A549 (cell line): ENCODE data around the gene ZNF862. TPM values are rescaled to one million over a fixed set of nuclear protein-coding genes. Genes with fewer than 3 reads are reported as not detected.

Source experiments
- ATAC-seq, 2 experiments: fragments of 200-7000 bp in 1 of 2; fragments of >200 bp in 1 of 2; cut with Nextera tagmentation in 1 of 2; cut with Tn5 transposase in 1 of 2; 3 replicates each; pipeline versions ENCODE4 v1.8.0 to v1.9.1; 2018 to 2020; ENCODE audit warnings: mild to moderate bottlenecking in 1 of 2, moderate library complexity in 1 of 2
- CTCF ChIA-PET: fragments of 300-600 bp; sonication (Branson Sonifier 250); formaldehyde crosslinking; extraction: SDS; loops from one replicate; lab custom pipeline; 2021; ENCODE audit warnings: antibody characterized with exemption, inconsistent platforms; lab: Yijun Ruan, JAX
- POLR2A ChIA-PET: fragments of 350-600 bp; formaldehyde crosslinking; extraction: SDS; loops from one replicate; lab custom pipeline; 2021; ENCODE audit warnings: antibody characterized with exemption, inconsistent platforms; lab: Yijun Ruan, JAX
- DNase-seq, 2 experiments: peaks; one replicate each; pipeline versions ENCODE4 v3.0.0 to v3.0.0-alpha.2; 2011 to 2016; ENCODE audit warnings: low read depth in 1 of 2, low spot score in 1 of 2
- FAIRE-seq: peaks from 2 replicates; lab custom pipeline; 2011; peaks lifted over from hg19 to GRCh38; lab: Jason Lieb, UNC
- H3K27ac ChIP-seq, 2 experiments: fragments of >200 bp; sonication (Bioruptor Twin); formaldehyde crosslinking; 3 replicates each; pipeline ENCODE4 v1.5.1; 2016 to 2017
- H3K4me1 ChIP-seq: fragments of >200 bp; sonication (Bioruptor Twin); formaldehyde crosslinking; 3 replicates; pipeline ENCODE4 v1.6.1; 2016
- H3K4me2 ChIP-seq: fragments of >200 bp; sonication (Bioruptor Twin); formaldehyde crosslinking; 3 replicates; pipeline ENCODE4 v1.6.1; 2016
- H3K4me3 ChIP-seq: fragments of >200 bp; sonication (Bioruptor Twin); formaldehyde crosslinking; 3 replicates; pipeline ENCODE4 v1.5.1; 2016
- H3K9me3 ChIP-seq: fragments of >200 bp; sonication (Bioruptor Twin); formaldehyde crosslinking; 3 replicates; pipeline ENCODE4 v1.6.1; 2016
- CTCF ChIP-seq: fragments of >200 bp; sonication (Bioruptor Twin); formaldehyde crosslinking; IDR thresholded peaks from 3 replicates; pipeline ENCODE4 v1.5.1; 2016
- EHMT2 ChIP-seq: fragments of 200-600 bp; sonication (generic); IDR thresholded peaks from 2 replicates; pipeline ENCODE4 v1.6.1; 2016; ENCODE audit warnings: antibody characterized with exemption, low read depth, mild to moderate bottlenecking, moderate library complexity
- EP300 ChIP-seq, 2 experiments: fragments of >200 bp; sonication (Bioruptor Twin); formaldehyde crosslinking; IDR thresholded peaks; 2 replicates in 1 of 2; 3 replicates in 1 of 2; pipeline ENCODE4 v1.6.1; 2016 to 2017
- FOSL2 ChIP-seq, 2 experiments: fragments of 450-650 bp in 1 of 2; fragments of >200 bp in 1 of 2; sonication (Bioruptor Twin) in 1 of 2; formaldehyde crosslinking; IDR thresholded peaks; 2 replicates each; pipeline versions ENCODE4 v1.5.0 to v1.6.1; 2016 to 2020; ENCODE audit warnings: mild to moderate bottlenecking in 1 of 2, moderate library complexity in 1 of 2
- FOXS1 ChIP-seq: fragments of 250-450 bp; sonication (Bioruptor Pico); IDR thresholded peaks from 2 replicates; pipeline ENCODE4 v1.5.0; 2020; ENCODE audit warnings: mild to moderate bottlenecking, moderate library complexity
- GATA3 ChIP-seq: IDR thresholded peaks from 2 replicates; pipeline ENCODE4 v1.6.1; 2012; ENCODE audit warnings: borderline replicate concordance
- HDAC2 ChIP-seq: fragments of 200-600 bp; sonication (generic); IDR thresholded peaks from 2 replicates; pipeline ENCODE4 v1.6.1; 2016
- HES2 ChIP-seq: fragments of >200 bp; sonication (Bioruptor Twin); formaldehyde crosslinking; IDR thresholded peaks from 2 replicates; pipeline ENCODE4 v1.6.1; 2016
- HOXA7 ChIP-seq: fragments of 250-450 bp; sonication (Bioruptor Pico); IDR thresholded peaks from 2 replicates; pipeline ENCODE4 v1.5.0; 2020; ENCODE audit warnings: mild to moderate bottlenecking, moderate library complexity
- HOXB5 ChIP-seq: fragments of 250-450 bp; sonication (Bioruptor Pico); IDR thresholded peaks from 2 replicates; pipeline ENCODE4 v1.5.0; 2020; ENCODE audit warnings: mild to moderate bottlenecking, moderate library complexity
- MYC ChIP-seq: IDR thresholded peaks from 2 replicates; pipeline ENCODE4 v1.6.1; 2012; ENCODE audit warnings: mild to moderate bottlenecking, inconsistent platforms, low read length, improper control_type of control experiment, borderline replicate concordance
- NFE2L2 ChIP-seq: fragments of 150-350 bp; conservative IDR thresholded peaks from 2 replicates; pipeline ENCODE4 v1.6.1; 2014; ENCODE audit warnings: low read length
- POLR2AphosphoS2 ChIP-seq: conservative IDR thresholded peaks from 2 replicates; pipeline ENCODE4 v1.6.1; 2012; ENCODE audit warnings: low read length, improper control_type of control experiment, inconsistent platforms
- RAD21 ChIP-seq, 2 experiments: fragments of >200 bp in 1 of 2; sonication (Bioruptor Twin) in 1 of 2; formaldehyde crosslinking in 1 of 2; IDR thresholded peaks in 1 of 2; conservative IDR thresholded peaks in 1 of 2; 2 replicates in 1 of 2; 3 replicates in 1 of 2; pipeline ENCODE4 v1.6.1; 2012 to 2018; ENCODE audit warnings: inconsistent platforms in 1 of 2
- RCOR1 ChIP-seq: fragments of 150-350 bp; IDR thresholded peaks from 2 replicates; pipeline ENCODE4 v1.6.1; 2014; ENCODE audit warnings: antibody characterized with exemption, low read length, low read depth
- REST ChIP-seq: fragments of 200-600 bp; sonication (generic); IDR thresholded peaks from 2 replicates; pipeline ENCODE4 v1.6.1; 2016; ENCODE audit warnings: antibody characterized with exemption, mild to moderate bottlenecking, moderate library complexity
- TFCP2L1 ChIP-seq: fragments of 250-450 bp; sonication (Bioruptor Pico); IDR thresholded peaks from 2 replicates; pipeline ENCODE4 v1.5.0; 2021; ENCODE audit warnings: mild to moderate bottlenecking
- TP53 ChIP-seq: fragments of 250-450 bp; sonication (Bioruptor Pico); IDR thresholded peaks from 2 replicates; pipeline ENCODE4 v1.5.0; 2021; ENCODE audit warnings: mild to moderate bottlenecking, moderate library complexity
- USF2 ChIP-seq: fragments of 450-650 bp; IDR thresholded peaks from 2 replicates; pipeline ENCODE4 v1.6.1; 2014; ENCODE audit warnings: antibody characterized with exemption
- ZC3H11A ChIP-seq: fragments of 450-650 bp; IDR thresholded peaks from 2 replicates; pipeline ENCODE4 v1.6.1; 2014; ENCODE audit warnings: antibody characterized with exemption, mild to moderate bottlenecking
- WGBS: methylation state at CpG from one replicate; pipeline ENCODE4 v1.1.6; 2017; ENCODE audit errors: missing lambda C conversion rate; 5-methylcytosine and 5-hydroxymethylcytosine counted together
- polyA plus RNA-seq, 4 experiments: library from polyadenylated mRNA; depleted of rRNA in 3 of 4; stranded (reverse); fragments of >200 nt; fragmentation: RNase III in 1 of 4; extraction: RNeasy Plus Mini Kit Qiagen cat#74134 plus additional on column Dnase treatment in 1 of 4; gene quantifications; 2 replicates in 3 of 4; 3 replicates in 1 of 4; pipeline ENCODE4 v1.2.3, GENCODE V29; 2011 to 2017

Gene ZNF862
- polyA plus RNA-seq, 2 of the 4 experiments (the other 2 are of a cell fraction), result 3.9 to 8.0 TPM

GRCh38 chr7:149877890-149878522 is 39.8 kb downstream of the ZNF862 start:
- 79% methylated on average over 12 of the region's 16 CpGs for WGBS

More at GRCh38 chr7:149877890-149878522, 39.8 kb downstream of the ZNF862 start:
- POLR2A ChIA-PET, result no interaction called here
- CTCF ChIA-PET, result no interaction called here
- Histone ChIP-seq H3K4me3 (no peak overlapping the region), H3K27ac (no peak overlapping the region), H3K4me2 (no peak overlapping the region), H3K9me3 (no peaks in the 10 kb centered on the region), H3K4me1 (0 out of 3 replicates have a peak, but pooled peaks cover 4% of the 10 kb centered on the region)
- ATAC-seq, result no peak
- FAIRE-seq, result no peak
- DNase-seq, result no peak
- TF ChIP-seq HOXA7 (CRISPR knock-in tag) (no peak), NFE2L2 (no peak), RCOR1 (no peak), FOXS1 (CRISPR knock-in tag) (no peak), MYC (no peak), HOXB5 (CRISPR knock-in tag) (no peak), CTCF (no peak), USF2 (no peak), HES2 (no peak), POLR2AphosphoS2 (no peak), TFCP2L1 (CRISPR knock-in tag) (no peak), TP53 (CRISPR knock-in tag) (no peak), EHMT2 (no peak), ZC3H11A (no peak), GATA3 (no peak), HDAC2 (no peak), RAD21 (conservative IDR thresholded peaks at IDR 0.05 in 1 of 2, IDR thresholded peaks at IDR 0.05 in 1 of 2) (no peak), FOSL2 (IDR thresholded peaks at IDR 0.05) (no peak), FOSL2 (CRISPR knock-in tag; IDR thresholded peaks at IDR 0.05) (no peak), REST (no peak), EP300 (IDR thresholded peaks at IDR 0.05) (no peak)
- TF ChIP-seq, all 56 proteins: peak for 0
